ENCODE data around the gene TMEM203.
A peak's percentile ranks its signal among the peaks of the same experiment; 100 is the strongest.
"Not testable (repeated sequence)": the region's sequence is repeated elsewhere in the genome, so short reads cannot be mapped to it uniquely, and the experiment has no call there.

TMEM203 gene

DNA sequence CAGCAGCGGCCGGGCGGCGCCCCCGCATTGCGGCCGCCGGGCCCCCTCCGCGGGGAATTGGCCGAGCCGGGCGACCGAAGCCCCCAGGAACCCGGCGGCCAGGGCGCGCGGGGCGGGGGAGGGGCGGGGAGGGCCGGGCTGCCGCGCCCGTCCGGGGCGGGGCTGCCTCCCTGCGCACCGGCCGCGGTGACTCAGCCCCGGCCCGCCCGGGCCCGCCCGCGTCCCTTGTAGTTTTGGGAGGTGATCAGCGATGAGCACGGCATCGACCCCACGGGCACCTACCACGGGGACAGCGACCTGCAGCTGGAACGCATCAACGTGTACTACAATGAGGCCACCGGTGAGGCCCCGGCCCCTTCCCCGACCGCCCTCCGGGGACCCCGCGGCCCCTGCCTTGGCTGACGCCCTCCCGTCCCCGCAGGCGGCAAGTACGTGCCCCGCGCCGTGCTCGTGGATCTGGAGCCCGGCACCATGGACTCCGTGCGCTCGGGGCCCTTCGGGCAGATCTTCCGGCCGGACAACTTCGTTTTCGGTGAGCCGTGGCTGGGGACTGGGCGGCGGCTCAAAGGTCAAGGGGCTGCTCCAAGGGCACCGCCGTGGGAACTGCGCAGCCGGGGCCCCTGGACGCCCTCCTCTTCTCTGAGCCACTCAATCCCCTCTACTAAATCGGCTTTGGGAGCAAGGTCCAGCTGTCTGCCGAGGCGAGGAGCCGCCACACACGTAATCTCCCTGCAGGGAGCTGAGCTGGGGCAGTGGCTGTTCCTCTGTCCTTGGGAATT is 36.2 kb upstream of the TMEM203 start:
- DNase-seq (ENCODE audit: low read depth): peak; percentile 65

DNA sequence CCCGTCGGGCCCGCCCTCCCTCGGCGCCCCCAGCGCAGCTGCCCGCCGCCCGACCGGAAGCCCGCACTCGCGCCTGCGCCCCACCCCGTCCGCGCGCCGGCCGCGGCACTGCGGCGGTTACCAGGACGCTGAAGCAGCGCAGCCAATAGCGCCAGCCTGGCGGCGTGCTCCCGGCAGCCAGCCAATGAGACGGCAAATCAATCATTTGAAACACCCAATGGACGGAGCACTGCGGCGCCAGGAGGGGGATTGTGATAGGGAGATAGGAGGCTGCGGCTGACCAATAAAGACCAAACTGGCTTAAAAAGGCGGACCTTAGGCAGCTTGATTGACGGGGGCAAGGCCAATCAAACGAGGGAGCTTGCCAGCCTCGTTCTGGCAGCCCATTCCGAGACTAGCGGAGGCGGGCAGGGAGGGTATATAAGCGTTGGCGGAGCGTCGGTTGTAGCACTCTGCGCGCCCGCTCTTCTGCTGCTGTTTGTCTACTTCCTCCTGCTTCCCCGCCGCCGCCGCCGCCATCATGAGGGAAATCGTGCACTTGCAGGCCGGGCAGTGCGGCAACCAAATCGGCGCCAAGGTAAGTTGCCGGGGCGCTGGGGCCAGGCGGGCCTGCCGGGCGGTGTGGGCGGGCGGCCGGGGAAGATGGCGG is 35.5 kb upstream of the TMEM203 start, which contains the start of gene TUBB4B:
Gene TUBB4B, plus strand, starts transcription at position 447 of the 649 bp plus-strand sequence. Its CDS starts 74 bp downstream, at position 521.
- peak; percentile 92 for DNase-seq (ENCODE audit: low read depth)

DNA sequence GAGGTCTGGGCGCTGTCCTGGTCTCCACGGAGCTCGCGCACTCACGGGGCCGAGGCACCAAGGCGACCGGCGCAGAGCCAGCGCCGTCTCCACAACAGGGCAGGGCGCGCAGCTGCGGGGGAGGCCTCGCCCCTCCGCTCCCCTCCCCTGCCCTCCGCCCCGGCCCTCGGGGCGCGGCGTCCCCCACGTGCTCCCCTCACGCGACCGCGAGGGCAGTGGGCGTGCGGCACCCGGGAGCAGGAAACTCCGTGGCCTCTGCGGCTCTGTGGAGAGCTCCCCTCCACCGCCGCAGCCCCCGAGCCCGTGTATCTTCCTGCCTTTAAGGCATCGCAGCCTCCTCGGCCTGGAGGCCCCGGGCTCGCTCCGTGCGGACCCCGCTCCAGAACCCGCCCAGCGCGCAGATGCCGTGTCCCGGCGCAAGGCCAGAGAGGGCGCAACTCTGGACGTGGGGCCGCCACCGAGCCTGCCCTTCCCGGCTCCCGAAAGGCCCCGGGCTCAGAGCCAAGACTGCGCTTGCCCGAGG is 34.9 kb upstream of the TMEM203 start:
- DNase-seq (ENCODE audit: low read depth): peak; percentile 68

DNA sequence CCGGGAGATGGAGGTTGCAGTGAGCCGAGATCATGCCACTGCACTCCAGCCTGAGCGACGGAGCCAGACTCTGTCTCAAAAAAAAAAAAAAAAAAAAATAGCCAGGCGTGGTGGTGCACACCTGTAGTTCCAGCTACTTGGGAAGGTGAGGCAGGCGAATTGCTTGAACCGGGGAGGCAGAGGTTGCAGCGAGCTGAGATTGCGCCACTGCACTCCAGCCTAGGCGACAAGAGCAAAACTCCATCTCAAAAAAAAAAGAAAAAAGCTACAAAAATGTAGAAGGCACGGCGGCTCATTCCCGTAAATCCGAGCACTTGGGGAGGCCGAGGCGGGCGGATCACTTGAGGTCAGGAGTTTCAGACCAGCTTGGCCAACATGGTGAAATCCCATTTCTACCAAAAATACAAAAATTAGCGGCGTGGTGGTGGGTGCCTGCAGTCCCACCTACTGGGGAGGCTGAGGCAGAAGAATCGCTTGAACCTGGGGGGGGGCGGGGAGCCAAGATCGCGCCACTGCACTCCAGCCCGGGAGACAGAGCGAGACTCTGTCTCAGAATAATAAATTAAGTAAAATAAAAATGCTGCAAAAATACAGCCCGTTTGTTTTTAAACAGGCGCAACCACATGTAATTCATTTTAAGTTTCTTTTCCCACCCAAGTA is 34.2 kb upstream of the TMEM203 start:
- DNase-seq (ENCODE audit: low read depth): not testable (repeated sequence)

DNA sequence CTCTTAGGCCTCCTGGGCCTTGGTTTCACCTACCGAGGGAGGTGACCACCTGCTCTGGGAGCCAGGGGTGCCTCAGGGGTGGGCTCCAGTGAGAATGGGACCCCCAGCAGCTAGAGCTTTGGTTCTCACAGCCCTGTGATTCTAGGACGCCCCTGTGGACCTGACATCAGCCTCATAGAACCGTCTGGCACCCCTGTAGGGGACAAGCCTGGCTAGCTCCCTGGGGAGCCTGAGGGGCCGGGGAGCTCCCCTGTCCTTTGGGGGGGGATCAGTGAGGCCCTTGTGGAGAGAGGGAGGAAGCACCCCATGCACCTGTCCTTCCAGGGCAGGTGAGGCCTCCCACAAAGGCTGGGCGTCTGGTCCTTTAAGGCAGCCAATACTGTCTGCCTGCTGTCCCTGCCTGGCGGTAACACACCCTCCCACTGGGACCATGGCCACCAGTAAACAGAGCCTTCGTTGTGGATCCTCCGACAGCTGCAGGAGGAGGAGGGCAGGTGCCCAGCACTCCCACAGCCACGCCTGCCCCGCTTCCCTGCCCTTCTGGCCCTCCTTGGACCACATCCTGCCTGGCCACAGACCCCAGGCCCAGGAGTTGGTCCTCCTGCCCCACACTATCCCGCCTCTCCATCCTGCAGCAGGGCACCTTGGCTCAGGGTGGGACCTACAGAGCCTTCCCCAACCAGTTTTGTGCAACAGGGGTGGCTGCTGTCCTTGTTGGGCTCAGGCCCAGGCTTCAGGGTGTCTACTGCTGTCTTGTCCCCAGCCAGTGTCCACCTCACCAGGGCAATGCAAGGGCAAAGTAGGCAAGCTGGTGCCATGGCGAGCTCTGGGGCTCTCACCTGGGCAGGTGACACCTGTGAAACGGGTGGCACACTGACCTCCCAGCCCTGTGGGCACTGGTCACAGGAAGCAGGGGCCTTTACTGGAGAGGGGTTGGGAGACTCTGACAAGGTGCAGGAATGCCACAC is 32.6 kb upstream of the TMEM203 start:
- DNase-seq (ENCODE audit: low read depth): no peak

DNA sequence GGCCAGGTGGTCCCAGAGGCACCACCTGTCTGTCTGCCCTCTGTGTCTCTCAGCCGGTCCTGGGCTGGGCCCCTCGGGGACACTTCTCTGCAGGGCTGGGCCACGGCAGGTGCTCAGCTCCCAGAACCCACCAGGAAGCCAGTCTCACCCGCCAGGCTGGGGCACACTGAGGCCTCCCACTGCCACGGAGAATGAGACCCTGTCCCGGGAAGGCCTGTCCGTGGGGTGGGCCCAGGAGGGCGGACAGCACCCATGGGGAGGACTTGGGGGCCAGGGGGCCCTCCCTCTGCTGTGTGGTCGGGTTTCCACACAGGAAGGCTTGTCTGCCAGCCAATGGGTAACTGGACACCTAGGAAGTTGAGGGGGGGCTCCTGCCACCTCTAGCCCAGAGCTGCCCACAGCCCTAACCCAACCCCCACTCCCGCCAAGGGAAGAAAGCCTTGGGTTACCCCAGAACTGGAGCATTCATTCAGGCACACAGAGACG is 31.5 kb upstream of the TMEM203 start:
- no peak for DNase-seq (ENCODE audit: low read depth)

DNA sequence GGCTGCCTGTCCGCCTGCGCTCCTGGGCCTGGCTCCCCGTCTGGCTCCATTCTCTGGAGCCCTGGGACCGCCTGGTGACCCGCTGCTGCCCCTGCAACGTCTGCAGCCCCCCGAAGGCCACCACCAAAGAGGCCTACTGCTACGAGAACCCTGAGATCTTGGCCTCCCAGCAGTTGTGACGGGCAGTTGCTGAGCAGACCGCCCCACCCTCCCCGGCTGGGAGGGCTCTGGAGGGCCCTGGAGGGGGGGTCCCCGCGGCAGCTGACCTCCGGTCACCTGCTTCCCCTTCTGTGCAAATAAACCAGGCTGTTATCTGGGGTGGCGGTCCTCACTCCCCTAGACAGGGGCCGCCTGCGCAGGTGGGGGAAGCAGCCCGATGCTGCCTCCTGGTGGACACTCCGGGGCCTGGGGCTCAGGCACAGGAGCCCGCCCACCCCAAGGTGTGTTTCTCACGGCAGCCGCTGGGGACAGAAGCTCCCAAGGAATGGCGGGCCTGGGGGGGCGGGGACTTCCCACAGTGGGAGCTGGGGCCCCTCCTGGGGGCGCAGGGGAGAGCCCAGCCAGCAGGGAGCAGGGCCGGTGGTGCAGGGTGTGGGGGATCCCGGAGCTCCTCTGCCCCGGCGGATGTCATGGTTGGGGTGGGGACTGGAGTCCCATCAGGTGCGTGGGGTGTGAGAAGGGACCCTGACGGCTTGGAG is 30.9 kb upstream of the TMEM203 start:
- DNase-seq (ENCODE audit: low read depth): peak; percentile 79

DNA sequence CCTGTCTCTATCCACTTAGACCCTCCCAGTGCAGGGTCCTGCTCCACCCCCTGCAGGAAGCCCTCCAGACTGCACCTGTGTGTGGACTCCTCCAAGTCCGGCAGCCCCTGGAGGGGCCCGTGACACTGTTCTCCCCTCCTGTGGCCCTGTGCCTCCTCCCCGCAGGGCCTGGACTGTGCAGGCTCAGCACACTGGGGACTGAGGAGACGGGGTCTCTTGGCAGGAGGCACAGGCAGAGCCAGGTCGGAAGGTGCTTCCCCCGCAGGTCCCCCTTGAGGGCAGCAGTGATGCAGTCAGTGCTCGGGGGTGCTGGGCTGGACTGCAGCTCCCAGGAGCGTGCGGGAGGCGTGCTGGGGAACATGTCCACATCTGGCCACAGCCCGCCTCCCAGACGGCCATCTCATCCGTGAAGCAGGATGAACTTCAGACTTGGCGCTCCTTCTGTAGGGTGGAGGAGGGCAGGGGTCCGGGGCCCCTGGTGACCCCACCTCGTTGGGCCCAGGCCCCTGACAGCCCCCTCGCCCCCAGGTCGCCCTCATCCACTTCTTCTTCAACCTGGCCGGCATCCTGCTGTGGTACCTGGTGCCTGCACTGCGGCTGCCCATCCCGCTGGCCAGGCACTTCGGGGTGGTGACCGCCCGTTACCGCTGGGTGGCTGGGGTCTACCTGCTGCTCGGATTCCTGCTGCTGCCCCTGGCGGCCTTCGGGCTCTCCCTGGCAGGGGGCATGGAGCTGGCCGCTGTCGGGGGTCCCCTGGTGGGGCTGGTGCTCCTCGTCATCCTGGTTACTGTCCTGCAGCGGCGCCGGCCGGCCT is 30.2 kb upstream of the TMEM203 start:
- no peak for DNase-seq (ENCODE audit: low read depth)

DNA sequence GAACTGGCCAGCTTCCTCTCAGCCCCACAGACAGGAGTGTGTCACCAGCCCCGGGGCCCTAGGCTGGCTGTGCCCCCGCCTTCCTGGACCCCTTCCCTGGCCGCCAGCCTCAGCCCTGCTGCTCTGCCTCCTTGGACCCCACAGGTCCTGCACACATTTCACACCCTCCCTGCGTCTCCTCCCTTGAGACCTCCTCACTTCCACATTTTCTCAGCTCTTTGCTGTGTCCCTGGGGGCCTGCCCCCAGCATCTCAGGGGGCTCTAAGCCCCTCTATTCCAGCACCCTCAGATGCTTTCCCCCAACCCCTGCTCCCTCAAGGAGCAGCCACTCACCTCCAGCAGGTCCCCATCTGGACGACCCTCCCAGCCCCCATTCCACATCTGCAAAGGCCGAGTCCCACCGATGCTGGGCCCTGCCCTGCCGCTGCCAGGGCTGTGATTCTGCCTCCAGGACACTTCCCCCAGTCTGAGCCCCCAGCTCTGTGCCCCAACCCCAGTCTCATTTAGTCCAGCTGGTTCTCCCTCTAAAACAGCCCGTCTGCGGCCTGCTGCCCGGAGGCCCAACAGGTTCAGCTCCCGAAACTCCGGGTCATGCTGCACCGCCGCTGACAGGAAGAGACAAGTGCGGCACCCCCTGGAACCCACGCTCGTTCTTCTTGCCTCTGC is 29.4 kb upstream of the TMEM203 start:
- DNase-seq (ENCODE audit: low read depth): no peak

DNA sequence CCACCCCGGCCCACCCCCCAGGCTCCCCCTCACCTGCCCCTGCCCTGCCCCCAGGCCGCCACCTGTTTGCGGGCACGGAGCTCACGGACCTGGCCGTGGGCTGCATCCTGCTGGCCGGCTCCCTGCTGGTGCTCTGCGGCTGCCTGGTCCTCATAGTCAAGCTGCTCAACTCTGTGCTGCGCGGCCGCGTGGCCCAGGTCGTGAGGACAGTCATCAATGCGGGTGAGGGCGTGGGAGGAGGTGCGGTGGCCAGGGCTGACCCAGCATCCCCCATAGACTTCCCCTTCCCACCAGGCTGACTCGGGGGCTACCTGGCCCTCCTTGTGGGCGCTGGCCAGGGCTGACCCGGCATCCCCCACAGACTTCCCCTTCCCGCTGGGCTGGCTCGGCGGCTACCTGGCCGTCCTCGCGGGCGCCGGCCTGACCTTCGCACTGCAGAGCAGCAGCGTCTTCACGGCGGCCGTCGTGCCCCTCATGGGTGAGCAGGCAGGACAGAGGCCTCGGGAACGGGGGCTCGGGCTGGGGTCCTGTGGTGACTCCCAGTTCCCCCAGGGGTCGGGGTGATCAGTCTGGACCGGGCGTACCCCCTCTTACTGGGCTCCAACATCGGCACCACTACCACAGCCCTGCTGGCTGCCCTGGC is 28.7 kb upstream of the TMEM203 start:
- no peak for DNase-seq (ENCODE audit: low read depth)

DNA sequence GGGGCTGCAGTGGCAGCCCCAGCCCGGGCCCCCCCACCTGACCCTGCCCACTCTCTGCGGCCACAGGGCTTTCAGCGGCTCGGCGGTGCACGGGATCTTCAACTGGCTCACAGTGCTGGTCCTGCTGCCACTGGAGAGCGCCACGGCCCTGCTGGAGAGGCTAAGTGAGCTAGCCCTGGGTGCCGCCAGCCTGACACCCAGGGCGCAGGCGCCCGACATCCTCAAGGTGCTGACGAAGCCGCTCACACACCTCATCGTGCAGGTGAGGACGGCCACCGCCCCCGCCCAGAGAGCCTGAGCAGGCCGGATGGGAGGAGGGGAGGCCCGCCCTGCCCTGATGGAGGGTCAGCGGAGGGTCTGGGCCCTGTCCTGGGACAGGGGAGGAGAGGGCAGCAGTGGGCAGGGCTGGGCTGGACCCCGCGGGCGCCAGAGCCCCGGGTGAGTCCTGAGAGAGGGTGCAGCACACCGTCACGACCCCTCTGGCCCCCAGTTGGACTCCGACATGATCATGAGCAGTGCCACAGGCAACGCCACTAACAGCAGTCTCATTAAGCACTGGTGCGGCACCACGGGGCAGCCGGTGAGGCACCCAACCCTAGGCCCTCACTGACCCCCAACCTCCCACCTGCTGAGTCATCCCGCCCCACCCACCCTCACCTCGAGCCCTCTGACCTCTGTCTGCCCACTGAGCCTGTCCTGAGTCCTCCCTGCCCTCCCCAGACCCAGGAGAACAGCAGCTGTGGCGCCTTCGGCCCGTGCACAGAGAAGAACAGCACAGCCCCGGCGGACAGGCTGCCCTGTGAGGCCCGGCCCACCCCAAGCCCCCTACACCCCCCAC is 27.9 kb upstream of the TMEM203 start:
- DNase-seq (ENCODE audit: low read depth): no peak

DNA sequence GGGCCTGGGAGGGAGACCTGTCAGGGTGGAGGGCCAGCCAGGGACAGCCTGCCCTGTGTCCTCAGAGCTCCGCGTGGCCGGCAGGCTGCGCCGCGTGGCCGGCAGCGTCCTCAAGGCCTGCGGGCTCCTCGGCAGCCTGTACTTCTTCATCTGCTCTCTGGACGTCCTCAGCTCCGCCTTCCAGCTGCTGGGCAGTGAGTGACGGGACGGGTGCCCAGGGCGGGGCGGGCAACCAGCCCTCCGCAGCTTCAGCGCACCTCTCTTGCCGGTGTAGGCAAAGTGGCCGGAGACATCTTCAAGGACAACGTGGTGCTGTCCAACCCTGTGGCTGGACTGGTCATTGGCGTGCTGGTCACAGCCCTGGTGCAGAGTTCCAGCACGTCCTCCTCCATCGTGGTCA is 27.1 kb upstream of the TMEM203 start:
- DNase-seq (ENCODE audit: low read depth): no peak

DNA sequence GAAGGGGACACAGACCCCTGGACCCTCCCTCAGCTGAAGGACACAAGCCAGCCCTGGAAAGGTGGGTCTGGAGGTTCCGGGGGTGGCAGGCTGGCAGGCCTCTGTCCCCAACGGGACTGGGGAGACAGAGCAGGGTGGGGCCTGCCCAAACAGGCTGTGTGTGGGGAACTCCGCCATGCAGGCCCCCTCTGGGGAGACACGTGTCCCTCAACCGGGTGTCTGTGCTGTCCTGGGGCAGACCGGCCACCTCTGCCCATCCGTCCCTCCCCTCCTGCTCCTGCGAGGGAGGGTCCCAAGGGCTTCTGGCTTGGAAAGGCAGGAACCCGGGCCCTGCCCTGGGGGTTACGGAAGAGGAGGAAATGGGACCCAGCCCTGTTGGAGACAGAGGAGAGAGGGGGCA is 26.7 kb upstream of the TMEM203 start:
- DNase-seq (ENCODE audit: low read depth): no peak

DNA sequence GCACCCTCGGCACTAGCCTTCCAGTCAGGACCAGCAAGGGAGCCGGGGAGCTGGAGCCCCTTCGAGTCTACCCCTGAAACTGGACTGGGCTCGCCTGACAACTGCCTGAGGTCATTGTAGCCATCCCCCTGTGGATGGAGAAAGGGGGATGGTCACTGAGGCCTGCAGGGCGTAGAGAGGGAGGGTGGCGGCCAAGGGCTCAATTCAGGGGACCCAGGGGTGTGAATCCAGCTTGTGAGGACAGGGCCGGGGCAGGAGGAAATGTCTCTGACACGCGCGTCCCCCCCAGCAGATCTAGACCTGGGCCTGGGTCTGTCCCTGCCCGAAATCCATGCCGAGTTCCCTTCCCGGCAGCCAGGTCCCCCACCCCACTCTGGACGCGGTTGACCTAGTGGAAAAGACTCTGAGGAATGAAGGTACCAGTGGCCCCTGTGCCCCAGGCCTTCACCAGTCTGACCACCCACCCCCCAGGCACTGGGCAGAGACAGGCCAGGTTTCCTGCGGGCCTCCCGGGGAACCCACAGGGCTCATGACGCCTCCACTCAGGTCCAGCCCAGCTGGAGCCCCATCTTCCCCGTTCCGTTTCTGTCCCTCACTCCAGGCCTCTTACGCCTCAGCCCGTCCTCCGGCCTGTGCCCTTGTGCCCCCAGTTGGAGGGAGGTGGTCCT is 26.1 kb upstream of the TMEM203 start:
- DNase-seq (ENCODE audit: low read depth): no peak

DNA sequence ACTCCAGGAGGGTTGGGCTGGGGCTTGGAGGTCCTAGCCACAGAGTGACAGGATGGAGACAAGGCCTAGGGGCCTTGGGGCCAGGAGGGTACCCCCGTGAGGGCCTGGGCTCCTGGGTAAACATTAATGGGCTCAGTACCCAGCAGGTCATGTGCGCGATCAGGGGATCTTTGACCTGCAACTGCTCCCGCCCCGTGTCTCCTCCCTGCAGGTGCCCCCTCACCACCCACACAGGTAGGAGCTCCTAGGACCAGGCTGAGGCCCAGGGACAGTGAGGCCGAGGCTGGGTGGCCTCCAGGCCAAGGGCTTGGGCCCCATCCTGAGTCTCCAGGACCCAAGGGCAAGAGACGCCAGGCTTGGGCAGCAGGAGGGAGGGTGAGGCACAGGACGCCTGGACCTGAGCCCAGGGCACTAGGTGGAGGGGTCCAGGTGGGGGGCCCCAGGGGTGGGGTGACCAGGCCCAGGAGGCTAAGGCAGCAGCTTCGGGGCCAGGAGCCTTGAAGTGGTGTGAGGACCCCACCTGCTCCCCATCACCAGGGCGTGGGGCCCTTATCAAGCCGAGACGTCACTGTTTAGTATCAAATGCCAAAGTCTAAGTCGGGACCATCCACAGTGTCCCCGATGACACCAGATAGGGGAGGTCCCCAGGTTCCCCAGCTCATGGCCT is 25.4 kb upstream of the TMEM203 start, which contains the start of gene SLC34A3:
Gene SLC34A3, plus strand, starts transcription at position 197 of the 667 bp plus-strand sequence. CDS start 802 bp downstream, outside the sequence.
- no peak for DNase-seq (ENCODE audit: low read depth)

DNA sequence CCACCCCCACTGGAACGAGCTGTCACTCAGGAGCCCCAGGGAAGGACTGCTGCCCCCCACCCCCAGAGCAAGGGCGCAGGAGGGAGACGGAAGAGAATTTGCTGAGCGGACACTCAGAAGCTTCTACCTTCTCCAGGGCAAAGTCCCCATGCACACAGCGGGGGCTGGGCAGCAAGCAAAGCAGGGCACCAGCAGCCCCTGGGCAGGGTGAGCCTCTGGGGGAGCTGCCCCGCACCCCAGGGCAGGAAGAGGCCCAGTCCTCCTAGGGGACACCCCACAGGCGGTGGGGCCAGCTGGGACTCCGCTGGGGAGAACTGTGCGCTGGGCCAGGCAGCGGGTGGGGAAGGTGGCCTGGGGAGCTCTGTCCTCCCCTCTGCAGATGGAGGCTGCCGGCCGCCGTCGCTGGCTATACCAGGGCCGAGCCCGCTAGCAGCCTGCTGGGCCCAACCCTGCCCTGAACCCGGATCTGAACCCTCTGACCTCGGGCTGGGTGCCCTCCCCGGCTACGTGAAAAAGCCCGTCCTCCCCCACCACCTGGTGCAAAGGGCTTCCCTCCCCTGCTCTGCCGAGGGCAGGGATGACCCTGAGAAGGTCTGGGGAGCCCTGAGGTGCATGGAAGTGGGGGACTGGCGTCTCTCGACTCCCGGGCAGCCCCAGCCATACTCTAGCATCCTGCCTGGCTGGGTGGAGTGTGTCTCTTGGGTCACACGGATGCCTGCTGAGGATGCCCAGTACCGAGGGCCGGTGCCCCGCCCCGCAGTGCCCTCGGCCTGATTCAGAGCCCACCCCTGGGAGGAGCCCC is 24.7 kb upstream of the TMEM203 start:
- no peak for DNase-seq (ENCODE audit: low read depth)
